NCI-H146 treated with DMSO at 0.1 percent for 48 hours (cell line): ENCODE measurements around the gene MS4A4A.
"Not testable (repeated sequence)": the region's sequence is repeated elsewhere in the genome, so short reads cannot be mapped to it uniquely, and the experiment has no call there.

ENCODE experiments used
- DNase-seq: peaks from one replicate; lab custom pipeline; 2025; ENCODE audit not compliant: unreplicated experiment; lab: John Stamatoyannopoulos, UW

MS4A4A gene

GRCh38 chr11:60280412-60280811, at the start of gene MS4A4A:
MS4A4A (plus strand) TSS chr11:60280666; CDS start chr11:60280676, 10 bp downstream.
- no peak for DNase-seq

GRCh38 chr11:60230681-60231080, 49.8 kb upstream of the MS4A4A start:
- no peak for DNase-seq

- no peak for DNase-seq
Measured at GRCh38 chr11:60235321-60235720, 45.1 kb upstream of the MS4A4A start.

GRCh38 chr11:60240662-60241061, 39.8 kb upstream of the MS4A4A start:
- no peak for DNase-seq

- DNase-seq = no peak
Measured at GRCh38 chr11:60241786-60242185, 38.7 kb upstream of the MS4A4A start.

GRCh38 chr11:60242740-60243239, 37.7 kb upstream of the MS4A4A start, which contains the start of gene MS4A4E:
MS4A4E (minus strand) TSS chr11:60243137; CDS start chr11:60230055, 13,082 bp downstream.
- DNase-seq = no peak

- DNase-seq = peak; percentile 2
Measured at GRCh38 chr11:60251485-60252212, 28.8 kb upstream of the MS4A4A start.

- DNase-seq = no peak
Measured at GRCh38 chr11:60252213-60253108, 28.0 kb upstream of the MS4A4A start.

- no peak for DNase-seq
Measured at GRCh38 chr11:60257956-60258722, 22.3 kb upstream of the MS4A4A start.

- DNase-seq = no peak
Measured at GRCh38 chr11:60261014-60261413, 19.5 kb upstream of the MS4A4A start.

GRCh38 chr11:60263402-60263801, 17.1 kb upstream of the MS4A4A start:
- no peak for DNase-seq

- no peak for DNase-seq
Measured at GRCh38 chr11:60264644-60265043, 15.8 kb upstream of the MS4A4A start.

GRCh38 chr11:60265373-60266214, 14.9 kb upstream of the MS4A4A start:
- DNase-seq = peak; percentile 2

- no peak for DNase-seq
Measured at GRCh38 chr11:60274416-60274815, 6.0 kb upstream of the MS4A4A start.

GRCh38 chr11:60281485-60281884, 1.0 kb downstream of the MS4A4A start:
- DNase-seq = no peak

- no peak for DNase-seq
Measured at GRCh38 chr11:60282286-60282685, 1.8 kb downstream of the MS4A4A start.

- not testable (repeated sequence) for DNase-seq
Measured at GRCh38 chr11:60285411-60286126, 5.1 kb downstream of the MS4A4A start.

- no peak for DNase-seq
Measured at GRCh38 chr11:60288531-60288930, 8.1 kb downstream of the MS4A4A start.

- no peak for DNase-seq
Measured at GRCh38 chr11:60292145-60292544, 11.7 kb downstream of the MS4A4A start.
